ENCODE results near the gene HAUS6.
"Not testable (repeated sequence)": the region's sequence is repeated elsewhere in the genome, so short reads cannot be mapped to it uniquely, and the experiment has no call there.

Gene HAUS6

DNA sequence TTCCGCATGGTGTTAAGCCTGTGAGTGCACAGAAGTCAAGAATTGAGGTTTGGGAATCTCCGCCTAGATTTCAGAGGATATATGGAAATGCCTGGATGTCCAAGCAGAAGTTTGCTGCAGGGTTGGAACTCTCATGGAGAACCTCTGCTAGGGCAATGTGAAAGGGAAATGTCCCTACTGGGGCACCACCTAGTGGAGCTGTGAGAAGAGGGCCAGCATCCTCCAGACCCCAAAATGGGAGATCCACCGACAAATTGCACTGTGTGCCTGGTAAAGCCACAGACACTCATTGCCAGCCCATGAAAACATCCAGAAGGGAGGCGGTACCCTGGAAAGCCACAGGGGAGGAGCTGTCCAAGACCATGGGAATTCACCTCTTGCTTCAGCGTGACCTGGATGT, 66.1 kb downstream of the HAUS6 start:
- DNase-seq: no peak

DNA sequence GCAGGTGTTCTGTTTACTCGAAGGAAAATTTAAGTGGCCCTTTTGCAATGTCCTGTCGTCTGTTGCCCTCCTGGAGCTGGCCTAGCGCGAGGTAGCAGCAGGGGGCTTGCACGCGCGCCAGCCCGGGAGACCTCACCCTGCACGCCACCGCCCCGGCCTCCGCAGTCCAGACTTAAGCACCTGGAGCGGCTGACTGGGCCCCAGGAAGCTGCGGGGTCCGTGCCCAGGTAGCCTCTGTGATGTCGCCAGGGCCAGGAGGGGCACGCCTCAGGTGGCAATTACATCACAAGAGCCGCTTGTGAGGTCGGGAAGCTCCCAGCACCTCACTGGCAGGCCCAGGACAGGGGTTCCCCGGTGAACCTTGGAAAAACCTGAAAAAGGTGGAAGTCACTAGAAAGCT, 69.7 kb downstream of the HAUS6 start, which contains the start of gene SAXO1:
Gene SAXO1 (minus strand): TSS at position 195 of the 400 bp plus-strand sequence. CDS start 301 bp downstream, outside the sequence.
- DNase-seq: no peak

DNA sequence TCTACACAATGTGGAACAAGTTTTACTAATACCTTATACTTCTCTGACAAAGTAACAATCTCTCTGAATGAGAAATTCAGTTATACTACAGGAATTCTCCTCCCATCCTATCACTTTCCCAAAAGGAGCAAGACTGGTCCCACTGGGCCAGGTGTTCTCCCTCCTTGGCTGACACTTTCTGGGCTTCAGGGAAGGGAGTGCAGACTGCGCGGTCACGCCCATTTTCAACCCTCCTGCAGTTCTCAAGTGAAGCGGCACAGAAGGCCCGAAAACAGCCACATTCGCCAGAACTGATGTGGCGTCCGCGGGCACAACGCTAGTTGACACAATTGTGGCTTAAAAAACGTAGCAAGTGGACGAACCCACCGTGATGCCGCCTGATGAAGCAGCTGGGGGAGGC, 70.3 kb downstream of the HAUS6 start:
- no peak for DNase-seq

DNA sequence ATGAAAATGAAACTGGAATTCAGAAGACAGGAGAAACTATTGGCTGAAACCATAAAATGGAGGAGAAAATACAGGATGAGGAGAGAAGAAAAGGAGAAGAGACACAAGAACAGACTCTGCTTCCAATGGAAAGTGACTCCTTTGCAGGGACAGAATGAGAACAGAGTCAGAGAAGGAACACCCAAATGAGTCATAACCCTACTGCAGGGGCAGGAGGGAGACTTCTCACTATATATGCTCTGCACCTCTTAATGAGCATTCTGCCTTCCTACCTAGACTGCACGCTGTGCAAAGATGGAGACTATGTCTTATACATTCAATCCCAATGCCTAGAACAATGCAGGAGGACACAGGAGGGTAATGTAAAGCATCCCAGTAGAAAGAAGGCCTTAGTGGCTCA, 71.8 kb downstream of the HAUS6 start:
- no peak for DNase-seq

DNA sequence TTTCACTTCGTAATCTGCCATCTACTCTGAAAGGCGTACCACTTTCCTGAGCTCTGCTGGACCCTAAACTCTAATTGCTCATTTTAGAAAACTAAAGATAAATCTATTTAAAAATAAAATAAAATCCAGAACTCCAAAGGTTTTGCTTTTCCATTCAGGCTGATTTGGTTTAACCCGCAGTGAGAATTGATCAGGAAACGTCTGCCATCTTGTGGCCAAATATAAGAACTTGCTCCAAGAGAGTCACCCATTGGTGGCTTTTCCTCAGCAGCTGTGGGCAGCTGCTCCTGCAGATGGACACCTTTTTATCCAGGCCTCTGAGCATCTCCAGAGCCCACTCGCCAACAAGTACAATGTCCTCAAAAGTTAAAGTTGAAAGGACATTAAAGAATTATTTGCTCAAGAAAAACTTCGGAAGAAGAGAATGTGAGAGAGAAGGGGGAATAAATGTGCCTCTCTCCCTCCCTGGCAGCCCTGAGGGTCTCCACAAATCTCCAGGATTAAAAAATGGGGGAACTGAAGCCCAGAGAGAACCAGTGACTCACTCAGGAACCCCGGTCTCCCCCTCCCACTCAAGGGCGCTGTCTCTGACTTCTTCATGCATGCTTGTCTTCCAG, 73.8 kb downstream of the HAUS6 start:
- DNase-seq: no peak

DNA sequence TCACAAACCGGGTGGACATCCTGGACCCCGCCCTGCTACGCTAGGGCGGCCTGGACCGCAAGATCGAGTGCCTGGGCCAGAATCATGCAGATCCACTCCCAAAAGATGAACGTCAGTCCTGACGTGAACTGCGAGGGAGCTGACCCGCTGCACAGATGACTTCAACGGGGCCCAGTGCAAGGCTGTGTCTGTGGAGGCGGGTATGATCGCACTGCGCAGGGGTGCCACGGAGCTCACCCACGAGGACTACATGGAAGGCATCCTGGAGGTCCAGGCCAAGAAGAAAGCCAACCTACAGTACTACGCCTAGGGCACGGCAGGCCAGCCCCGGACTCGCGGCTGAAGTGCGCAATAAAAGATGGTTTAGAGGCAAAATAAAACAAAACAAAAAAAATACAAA, 74.9 kb downstream of the HAUS6 start:
- no peak for DNase-seq

DNA sequence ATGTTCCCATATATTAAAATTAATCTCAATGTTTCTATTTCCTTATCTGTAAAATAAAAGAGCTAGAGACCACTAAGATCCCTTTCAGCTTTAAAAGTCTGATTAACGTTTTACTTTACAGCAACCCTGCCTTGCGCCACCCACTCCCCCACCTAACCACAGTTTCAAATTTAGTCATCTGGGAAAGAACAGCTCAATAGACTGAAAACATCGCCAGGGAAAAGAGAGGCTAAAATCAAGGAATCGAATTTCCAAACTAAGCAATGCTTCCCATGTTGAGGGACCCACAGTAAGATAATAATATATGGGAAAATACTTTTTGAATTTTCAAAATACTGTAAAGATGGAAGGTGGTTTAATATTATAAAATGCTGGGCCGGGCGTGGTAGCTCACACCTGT, 76.3 kb downstream of the HAUS6 start:
- no peak for DNase-seq

DNA sequence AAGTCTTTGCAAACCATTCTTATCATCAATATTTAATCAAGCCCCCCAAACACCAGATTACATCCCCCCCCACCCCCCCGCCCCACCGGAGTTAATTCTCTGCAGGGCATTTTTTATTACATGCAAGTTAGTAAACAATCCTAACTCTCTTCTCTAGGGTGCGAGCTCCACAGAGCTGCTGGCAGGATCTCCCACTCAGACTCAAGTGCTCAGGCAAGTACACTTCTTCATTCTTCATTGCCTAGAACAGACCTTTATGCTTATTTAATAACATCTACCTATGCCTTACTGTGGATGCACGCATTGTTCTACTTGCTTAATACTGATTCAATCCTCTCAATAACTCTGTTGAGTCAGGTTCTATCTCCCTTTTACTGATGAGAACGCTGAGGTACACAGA, 79.6 kb downstream of the HAUS6 start:
- no peak for DNase-seq

DNA sequence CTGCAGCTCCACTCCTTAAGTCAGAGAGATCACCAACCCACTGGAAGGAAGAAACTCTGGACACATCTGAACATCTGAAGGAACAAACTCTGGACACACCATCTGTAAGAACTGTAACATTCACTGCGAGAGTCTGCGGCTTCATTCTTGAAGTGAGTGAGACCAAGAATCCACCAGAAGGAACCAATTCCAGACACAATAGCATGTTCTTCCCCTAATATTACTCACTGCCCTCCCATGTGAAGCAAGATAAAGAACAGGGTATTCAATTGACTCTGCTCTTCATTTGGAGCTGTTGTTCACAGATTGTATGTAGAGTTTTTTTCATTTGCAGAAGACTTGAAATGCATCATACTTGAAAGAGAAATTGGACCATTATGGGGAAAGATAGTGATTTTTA, 80.5 kb downstream of the HAUS6 start:
- DNase-seq: no peak

DNA sequence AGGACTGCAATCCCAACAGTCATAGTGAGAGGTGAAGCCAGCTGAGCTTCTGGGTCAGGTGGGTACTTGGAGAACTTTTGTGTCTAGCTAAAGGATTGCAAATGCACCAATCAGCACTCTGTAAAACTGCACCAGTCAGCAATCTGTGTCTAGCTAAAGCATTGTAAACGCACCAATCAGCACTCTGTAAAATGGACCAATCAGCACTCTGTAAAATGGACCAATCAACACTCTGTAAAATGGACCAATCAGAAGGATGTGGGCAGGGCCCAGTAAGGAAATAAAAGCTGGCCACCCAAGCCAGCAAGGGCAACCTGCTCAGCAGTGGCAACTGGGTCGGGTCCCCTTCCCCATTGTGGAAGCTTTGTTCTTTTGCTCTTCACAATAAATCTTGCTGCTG, 81.1 kb downstream of the HAUS6 start:
- not testable (repeated sequence) for DNase-seq

DNA sequence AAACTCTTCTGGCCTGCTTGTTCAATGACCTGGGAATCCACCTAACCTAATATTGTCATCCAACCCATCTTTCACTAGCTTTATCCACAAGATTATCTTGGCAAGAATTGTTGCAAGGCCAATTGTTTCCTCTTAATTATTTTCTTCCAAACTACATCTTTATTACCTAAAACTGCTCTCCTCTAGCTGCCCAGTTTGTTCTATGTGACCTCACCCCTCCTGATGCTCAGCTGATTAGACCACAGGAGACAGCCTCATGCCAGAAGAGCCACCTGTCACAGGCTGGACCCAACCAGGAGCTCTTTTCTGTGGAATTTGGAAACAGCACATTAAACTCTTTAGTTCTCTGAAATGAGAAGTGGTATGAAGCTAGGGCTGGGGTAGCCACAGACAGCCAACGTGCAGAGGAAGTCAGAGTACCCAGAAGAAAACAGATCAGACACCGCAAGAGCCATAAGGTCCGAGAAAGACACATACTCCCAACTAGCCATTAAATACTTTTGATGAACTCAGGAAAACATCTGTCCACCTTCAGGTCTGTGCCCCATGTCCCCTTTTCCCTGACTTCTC, 81.7 kb downstream of the HAUS6 start:
- no peak for DNase-seq

DNA sequence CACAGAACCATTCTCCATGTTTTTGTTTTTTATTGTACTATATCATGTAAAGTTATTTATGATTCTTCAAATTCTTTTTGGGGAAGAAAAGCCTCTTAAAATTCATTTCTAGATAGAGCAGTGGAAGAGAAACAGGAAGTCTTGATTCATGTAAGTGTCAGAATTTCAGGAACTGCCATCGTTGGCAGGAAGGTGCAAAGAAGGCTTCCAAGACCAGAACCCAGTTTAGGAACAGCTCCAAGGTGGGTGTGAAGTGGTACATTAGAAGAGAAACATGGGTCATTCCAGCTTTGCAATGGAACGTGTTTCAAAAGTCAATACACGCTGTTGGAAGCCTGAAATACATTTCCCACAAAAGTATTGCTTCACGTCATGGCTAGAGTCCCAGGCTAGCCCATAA, 84.5 kb downstream of the HAUS6 start:
- DNase-seq: no peak

DNA sequence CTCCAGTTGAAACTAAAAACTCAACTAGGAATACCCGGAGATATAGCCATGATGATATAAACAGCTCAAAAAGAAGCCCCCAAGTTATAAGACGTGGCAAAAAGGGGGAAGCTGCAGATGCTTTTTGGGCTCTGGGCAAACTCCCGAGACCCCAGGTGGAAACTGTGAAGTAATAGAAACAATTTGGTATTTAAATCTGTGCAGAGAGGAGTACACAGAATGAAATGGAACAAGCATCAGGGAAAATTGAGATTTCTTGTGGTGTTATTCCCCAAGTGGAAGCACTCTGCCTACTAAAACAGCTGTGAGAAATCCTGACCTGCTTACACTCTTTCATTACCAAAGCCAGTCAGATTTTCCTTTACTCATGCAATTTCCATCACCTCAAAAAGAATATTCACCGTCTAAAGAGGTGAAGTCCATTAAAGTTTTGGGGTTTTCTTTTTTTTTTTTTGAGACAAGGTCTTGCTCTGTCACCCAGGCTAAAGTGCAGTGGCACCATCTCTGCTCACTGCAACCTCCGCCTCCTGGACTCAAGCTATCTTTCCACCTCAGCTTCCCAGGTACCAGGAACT, 93.2 kb downstream of the HAUS6 start:
- DNase-seq: no peak

Data from GF-D8 (cell line).